ENCODE data around the gene CAMTA1.
"Not testable (repeated sequence)": the region's sequence is repeated elsewhere in the genome, so short reads cannot be mapped to it uniquely, and the experiment has no call there.

CAMTA1 gene

GRCh38 chr1:7128293-7128692 lies 343.0 kb downstream of the CAMTA1 start:
- DNase-seq (ENCODE audit: low read depth in 1 of 2, low spot score in 1 of 2) = no peak
- TF ChIP-seq JUND (IDR thresholded peaks at IDR 0.05; ENCODE audit: low read depth) = no peak
- in situ Hi-C loops (cut with HindIII; ENCODE audit: low pct_unique_long_range_greater_than_20kb, low sequenced_read_pairs) = no loop called here

- TF ChIP-seq JUND (IDR thresholded peaks at IDR 0.05; ENCODE audit: low read depth) = no peak
- in situ Hi-C loops (cut with HindIII; ENCODE audit: low pct_unique_long_range_greater_than_20kb, low sequenced_read_pairs) = no loop called here
Measured at GRCh38 chr1:7130127-7130526, 344.9 kb downstream of the CAMTA1 start.

GRCh38 chr1:7135493-7135892 lies 350.2 kb downstream of the CAMTA1 start:
- no peak for DNase-seq (ENCODE audit: low read depth in 1 of 2, low spot score in 1 of 2)
- TF ChIP-seq JUND (IDR thresholded peaks at IDR 0.05; ENCODE audit: low read depth) = no peak
- in situ Hi-C loops (cut with HindIII; ENCODE audit: low pct_unique_long_range_greater_than_20kb, low sequenced_read_pairs) = no loop called here

More at GRCh38 chr1:7130127-7130526, 344.9 kb downstream of the CAMTA1 start:
- no peak for DNase-seq (ENCODE audit: low read depth in 1 of 2, low spot score in 1 of 2)

- no peak for TF ChIP-seq JUND (IDR thresholded peaks at IDR 0.05; ENCODE audit: low read depth)
- in situ Hi-C loops (cut with HindIII; ENCODE audit: low pct_unique_long_range_greater_than_20kb, low sequenced_read_pairs) = no loop called here
- DNase-seq (ENCODE audit: low read depth in 1 of 2, low spot score in 1 of 2) = no peak
Measured at GRCh38 chr1:7136166-7136953, 351.1 kb downstream of the CAMTA1 start.

GRCh38 chr1:7140251-7140650 lies 355.0 kb downstream of the CAMTA1 start:
- in situ Hi-C loops (cut with HindIII; ENCODE audit: low pct_unique_long_range_greater_than_20kb, low sequenced_read_pairs) = no loop called here
- no peak for DNase-seq (ENCODE audit: low read depth in 1 of 2, low spot score in 1 of 2)
- no peak for TF ChIP-seq JUND (IDR thresholded peaks at IDR 0.05; ENCODE audit: low read depth)

- no peak for DNase-seq (ENCODE audit: low read depth in 1 of 2, low spot score in 1 of 2)
- TF ChIP-seq JUND (IDR thresholded peaks at IDR 0.05; ENCODE audit: low read depth) = no peak
- in situ Hi-C loops (cut with HindIII; ENCODE audit: low pct_unique_long_range_greater_than_20kb, low sequenced_read_pairs) = no loop called here
Measured at GRCh38 chr1:7145947-7146346, 360.7 kb downstream of the CAMTA1 start.

GRCh38 chr1:7146710-7147109 lies 361.5 kb downstream of the CAMTA1 start:
- in situ Hi-C loops (cut with HindIII; ENCODE audit: low pct_unique_long_range_greater_than_20kb, low sequenced_read_pairs) = no loop called here
- TF ChIP-seq JUND (IDR thresholded peaks at IDR 0.05; ENCODE audit: low read depth) = no peak
- no peak for DNase-seq (ENCODE audit: low read depth in 1 of 2, low spot score in 1 of 2)

GRCh38 chr1:7147581-7148282 lies 362.5 kb downstream of the CAMTA1 start:
- in situ Hi-C loops (cut with HindIII; ENCODE audit: low pct_unique_long_range_greater_than_20kb, low sequenced_read_pairs) = not testable (repeated sequence)

GRCh38 chr1:7149080-7149838 lies 364.0 kb downstream of the CAMTA1 start:
- DNase-seq (ENCODE audit: low read depth in 1 of 2, low spot score in 1 of 2) = no peak
- in situ Hi-C loops (cut with HindIII; ENCODE audit: low pct_unique_long_range_greater_than_20kb, low sequenced_read_pairs) = no loop called here
- TF ChIP-seq JUND (IDR thresholded peaks at IDR 0.05; ENCODE audit: low read depth) = no peak

More at GRCh38 chr1:7147581-7148282, 362.5 kb downstream of the CAMTA1 start:
- DNase-seq (ENCODE audit: low read depth in 1 of 2, low spot score in 1 of 2) = not testable (repeated sequence)

GRCh38 chr1:7150724-7151280 lies 365.5 kb downstream of the CAMTA1 start:
- in situ Hi-C loops (cut with HindIII; ENCODE audit: low pct_unique_long_range_greater_than_20kb, low sequenced_read_pairs) = no loop called here
- no peak for TF ChIP-seq JUND (IDR thresholded peaks at IDR 0.05; ENCODE audit: low read depth)
- no peak for DNase-seq (ENCODE audit: low read depth in 1 of 2, low spot score in 1 of 2)

GRCh38 chr1:7151978-7152377 lies 366.7 kb downstream of the CAMTA1 start:
- in situ Hi-C loops (cut with HindIII; ENCODE audit: low pct_unique_long_range_greater_than_20kb, low sequenced_read_pairs) = no loop called here
- no peak for TF ChIP-seq JUND (IDR thresholded peaks at IDR 0.05; ENCODE audit: low read depth)
- DNase-seq (ENCODE audit: low read depth in 1 of 2, low spot score in 1 of 2) = no peak

- in situ Hi-C loops (cut with HindIII; ENCODE audit: low pct_unique_long_range_greater_than_20kb, low sequenced_read_pairs) = no loop called here
- TF ChIP-seq JUND (IDR thresholded peaks at IDR 0.05; ENCODE audit: low read depth) = no peak
- DNase-seq (ENCODE audit: low read depth in 1 of 2, low spot score in 1 of 2) = no peak
Measured at GRCh38 chr1:7152655-7153054, 367.4 kb downstream of the CAMTA1 start.
